ENCODE measurements around the gene SORBS1. TPM values are rescaled to one million over a fixed set of nuclear protein-coding genes. Genes with fewer than 3 reads are reported as not detected.

The SORBS1 gene
- total RNA-seq, 2 experiments from 2014 or later: 1.5 to 1.8 TPM

DNA sequence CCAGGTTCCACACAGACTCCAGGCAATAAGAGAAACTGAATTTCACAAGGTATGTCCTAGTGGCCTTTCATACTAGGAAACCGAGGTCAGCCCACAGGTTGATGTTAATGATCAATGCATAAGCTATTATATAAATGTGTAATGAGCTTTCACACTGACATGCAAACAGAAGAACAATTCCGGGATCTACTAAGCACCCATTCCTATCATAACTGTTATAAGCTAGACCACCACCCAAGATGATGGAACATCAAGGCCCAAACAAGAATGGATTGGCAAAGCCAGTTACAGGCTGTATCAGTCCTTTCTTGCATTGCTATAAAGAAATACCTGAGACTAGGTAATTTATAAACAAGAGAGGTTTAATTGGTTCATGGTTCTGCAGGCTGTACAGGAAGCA, 15.2 kb downstream of the SORBS1 start:
- no peaks in the 10 kb centered on the region for H3K36me3 Mint-ChIP-seq
- intact Hi-C loops (cut with micrococcal nuclease): no loop called here
- ChIA-PET CTCF (interaction anchor here (1.0 kb wide), 1 partner anchor 115 kb away, joined by 3 read pairs; no protein-coding TSS in a partner anchor), POLR2A (no interaction called here)
- DNase-seq: no peak
- H3K4me3 Mint-ChIP-seq: no peak overlapping the region
- H3K27me3 Mint-ChIP-seq: peaks cover 10% of the 10 kb centered on the region
- H3K9me3 Mint-ChIP-seq: no peaks in the 10 kb centered on the region
- no peaks in the 10 kb centered on the region for H3K4me1 Mint-ChIP-seq (ENCODE audit: low read depth)
- no peak overlapping the region for H3K27ac Mint-ChIP-seq

GRCh38 chr10:95544783-95545500, 16.2 kb downstream of the SORBS1 start:
- H3K4me3 Mint-ChIP-seq: no peak overlapping the region
- H3K36me3 Mint-ChIP-seq: no peaks in the 10 kb centered on the region
- ChIA-PET POLR2A (no interaction called here), CTCF (no interaction called here)
- peaks cover 10% of the 10 kb centered on the region for H3K27me3 Mint-ChIP-seq
- no peak for DNase-seq
- H3K9me3 Mint-ChIP-seq: no peaks in the 10 kb centered on the region
- H3K27ac Mint-ChIP-seq: no peak overlapping the region
- intact Hi-C loops (cut with micrococcal nuclease): no loop called here
- no peaks in the 10 kb centered on the region for H3K4me1 Mint-ChIP-seq (ENCODE audit: low read depth)

- H3K4me1 Mint-ChIP-seq (ENCODE audit: low read depth): no peaks in the 10 kb centered on the region
- no peak for DNase-seq
- H3K4me3 Mint-ChIP-seq: no peak overlapping the region
- H3K27me3 Mint-ChIP-seq: no peaks in the 10 kb centered on the region
- ChIA-PET POLR2A (no interaction called here), CTCF (no interaction called here)
- no peaks in the 10 kb centered on the region for H3K36me3 Mint-ChIP-seq
- no peaks in the 10 kb centered on the region for H3K9me3 Mint-ChIP-seq
- no peak overlapping the region for H3K27ac Mint-ChIP-seq
- intact Hi-C loops (cut with micrococcal nuclease): no loop called here
Observed at GRCh38 chr10:95543459-95543858, 17.7 kb downstream of the SORBS1 start.

- ChIA-PET POLR2A (no interaction called here), CTCF (no interaction called here)
- no peak overlapping the region for H3K4me3 Mint-ChIP-seq
- H3K4me1 Mint-ChIP-seq (ENCODE audit: low read depth): no peaks in the 10 kb centered on the region
- H3K27ac Mint-ChIP-seq: no peak overlapping the region
- DNase-seq: no peak
- intact Hi-C loops (cut with micrococcal nuclease): no loop called here
- H3K9me3 Mint-ChIP-seq: no peaks in the 10 kb centered on the region
- no peaks in the 10 kb centered on the region for H3K27me3 Mint-ChIP-seq
- no peaks in the 10 kb centered on the region for H3K36me3 Mint-ChIP-seq
Observed at GRCh38 chr10:95542761-95543160, 18.4 kb downstream of the SORBS1 start.

GRCh38 chr10:95542330-95542729, 18.8 kb downstream of the SORBS1 start:
- H3K27me3 Mint-ChIP-seq: no peaks in the 10 kb centered on the region
- no peaks in the 10 kb centered on the region for H3K4me1 Mint-ChIP-seq (ENCODE audit: low read depth)
- no peak overlapping the region for H3K27ac Mint-ChIP-seq
- H3K9me3 Mint-ChIP-seq: no peaks in the 10 kb centered on the region
- H3K4me3 Mint-ChIP-seq: no peak overlapping the region
- no peaks in the 10 kb centered on the region for H3K36me3 Mint-ChIP-seq
- ChIA-PET POLR2A (no interaction called here), CTCF (no interaction called here)
- no peak for DNase-seq
- intact Hi-C loops (cut with micrococcal nuclease): no loop called here

DNA sequence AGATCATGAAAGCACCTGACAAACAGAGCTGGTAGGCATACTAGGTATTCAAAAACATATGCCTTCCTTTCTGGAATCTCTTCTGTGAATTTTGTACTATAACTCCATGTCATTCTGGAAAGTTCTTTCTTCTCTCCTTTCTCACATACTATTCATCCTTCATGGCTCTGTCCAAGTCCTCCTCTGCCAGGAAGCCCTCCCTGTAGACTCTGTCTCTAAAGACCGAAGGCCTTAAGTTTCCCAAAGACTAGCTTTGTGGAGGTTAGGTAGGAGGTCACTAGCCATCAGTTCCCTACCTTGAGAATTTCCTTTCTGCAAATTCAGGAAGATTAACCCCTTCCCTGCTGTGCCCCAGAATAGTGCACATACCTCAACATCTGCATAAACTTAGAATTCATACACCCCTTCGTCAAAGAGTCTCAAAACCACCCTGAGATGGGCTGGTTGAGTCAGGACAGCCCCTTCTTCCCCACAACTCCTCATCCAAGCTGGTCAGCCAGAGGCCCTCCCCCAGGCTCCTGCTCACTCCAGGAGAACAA, 20.6 kb downstream of the SORBS1 start:
- ChIA-PET POLR2A (no interaction called here), CTCF (interaction anchor here (1.1 kb wide), 1 partner anchor 61 kb away, joined by 3 read pairs; no protein-coding TSS in a partner anchor)
- H3K27me3 Mint-ChIP-seq: no peaks in the 10 kb centered on the region

GRCh38 chr10:95539560-95540284, 21.4 kb downstream of the SORBS1 start:
- DNase-seq: no peak
- intact Hi-C loops (cut with micrococcal nuclease): no loop called here
- Mint-ChIP-seq H3K36me3 (no peaks in the 10 kb centered on the region), H3K4me3 (no peak overlapping the region), H3K9me3 (no peaks in the 10 kb centered on the region), H3K27me3 (no peaks in the 10 kb centered on the region), H3K27ac (no peak overlapping the region), H3K4me1 (ENCODE audit: low read depth) (no peaks in the 10 kb centered on the region)
- ChIA-PET CTCF (no interaction called here), POLR2A (no interaction called here)

More for the DNA sequence above, 20.6 kb downstream of the SORBS1 start:
- Mint-ChIP-seq H3K27ac (no peak overlapping the region), H3K36me3 (no peaks in the 10 kb centered on the region), H3K9me3 (no peaks in the 10 kb centered on the region), H3K4me1 (ENCODE audit: low read depth) (no peaks in the 10 kb centered on the region), H3K4me3 (no peak overlapping the region)
- DNase-seq: no peak
- intact Hi-C loops (cut with micrococcal nuclease): no loop called here

DNA sequence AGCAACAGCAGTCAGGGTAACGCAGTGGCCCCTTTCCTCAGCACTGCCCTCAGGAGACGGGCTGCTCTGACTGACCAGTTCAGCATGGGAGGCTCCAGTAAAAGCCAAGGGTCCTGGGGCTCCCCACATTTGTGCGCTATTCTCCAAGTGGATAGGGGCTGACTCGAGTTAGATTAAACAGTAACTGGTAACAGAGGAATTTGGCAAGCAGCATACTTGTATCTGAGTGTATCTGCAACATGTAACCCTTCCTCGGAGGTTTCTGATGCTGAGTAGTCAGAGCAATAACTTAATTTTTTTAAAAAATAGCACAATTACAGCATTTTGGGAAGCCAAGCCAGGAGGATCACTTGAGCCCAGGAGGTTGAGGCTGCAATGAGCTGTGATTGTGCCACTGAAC, 22.8 kb downstream of the SORBS1 start:
- H3K4me1 Mint-ChIP-seq (ENCODE audit: low read depth): no peaks in the 10 kb centered on the region
- H3K4me3 Mint-ChIP-seq: no peak overlapping the region
- POLR2A ChIA-PET: no interaction called here
- CTCF ChIA-PET: no interaction called here
- no peaks in the 10 kb centered on the region for H3K9me3 Mint-ChIP-seq
- no peak overlapping the region for H3K27ac Mint-ChIP-seq
- intact Hi-C loops (cut with micrococcal nuclease): no loop called here
- no peaks in the 10 kb centered on the region for H3K36me3 Mint-ChIP-seq
- no peak for DNase-seq
- H3K27me3 Mint-ChIP-seq: no peaks in the 10 kb centered on the region

DNA sequence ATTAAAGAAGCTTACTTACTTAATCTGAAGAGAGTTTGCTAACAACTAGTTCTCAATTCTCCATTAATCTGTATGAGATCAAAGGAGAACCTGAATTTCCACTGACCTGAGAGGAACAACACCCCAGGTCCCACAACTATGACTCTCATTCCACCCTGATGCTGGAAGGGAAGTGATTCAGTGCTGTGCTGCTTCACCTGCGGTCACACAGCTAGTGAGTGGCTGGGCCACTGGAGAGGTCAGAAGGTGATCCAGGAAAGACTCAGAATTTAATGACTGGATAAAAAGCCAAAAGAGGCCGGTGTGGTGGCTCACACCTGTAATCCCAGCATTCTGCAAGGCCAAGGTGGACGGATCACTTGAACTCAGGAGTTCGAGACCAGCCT, 23.6 kb downstream of the SORBS1 start:
- Mint-ChIP-seq H3K36me3 (no peaks in the 10 kb centered on the region), H3K27me3 (no peaks in the 10 kb centered on the region), H3K4me1 (ENCODE audit: low read depth) (no peaks in the 10 kb centered on the region), H3K9me3 (no peaks in the 10 kb centered on the region), H3K27ac (no peak overlapping the region), H3K4me3 (no peak overlapping the region)
- ChIA-PET CTCF (no interaction called here), POLR2A (no interaction called here)
- no peak for DNase-seq
- intact Hi-C loops (cut with micrococcal nuclease): no loop called here

DNA sequence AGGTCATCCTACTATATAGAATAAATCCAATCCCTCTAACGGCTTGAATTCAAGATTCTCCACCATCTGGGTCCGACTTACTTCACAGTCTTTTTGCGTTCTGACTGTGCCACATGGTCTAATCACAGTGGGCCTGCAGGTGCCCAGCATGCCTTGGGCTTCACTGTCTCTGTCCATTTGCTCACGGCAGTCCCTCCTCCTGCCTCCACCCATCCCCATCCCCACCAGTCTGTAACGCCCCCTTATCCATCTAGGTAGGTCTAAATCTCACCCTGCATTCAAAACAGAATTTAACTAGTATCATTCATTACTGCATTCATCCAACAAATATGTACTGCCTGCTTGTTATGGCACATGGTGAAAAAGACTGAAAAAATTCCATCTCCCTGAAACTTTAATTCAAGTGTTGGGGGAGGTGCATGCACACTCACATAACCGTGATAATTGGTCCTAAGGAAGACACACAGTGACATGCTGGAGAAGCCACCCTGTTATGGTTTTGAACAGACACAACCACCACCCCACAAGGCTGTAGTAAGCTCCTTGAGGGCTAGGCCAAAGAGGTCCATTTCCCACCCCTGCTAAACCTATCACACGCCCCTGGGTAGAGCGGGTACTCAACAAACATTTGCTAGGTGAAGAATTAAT, 24.2 kb downstream of the SORBS1 start:
- no peaks in the 10 kb centered on the region for H3K27me3 Mint-ChIP-seq
- DNase-seq: no peak
- H3K4me1 Mint-ChIP-seq (ENCODE audit: low read depth): no peaks in the 10 kb centered on the region
- intact Hi-C loops (cut with micrococcal nuclease): no loop called here
- H3K36me3 Mint-ChIP-seq: no peaks in the 10 kb centered on the region
- H3K4me3 Mint-ChIP-seq: no peak overlapping the region
- ChIA-PET CTCF (no interaction called here), POLR2A (no interaction called here)
- no peaks in the 10 kb centered on the region for H3K9me3 Mint-ChIP-seq
- H3K27ac Mint-ChIP-seq: no peak overlapping the region

DNA sequence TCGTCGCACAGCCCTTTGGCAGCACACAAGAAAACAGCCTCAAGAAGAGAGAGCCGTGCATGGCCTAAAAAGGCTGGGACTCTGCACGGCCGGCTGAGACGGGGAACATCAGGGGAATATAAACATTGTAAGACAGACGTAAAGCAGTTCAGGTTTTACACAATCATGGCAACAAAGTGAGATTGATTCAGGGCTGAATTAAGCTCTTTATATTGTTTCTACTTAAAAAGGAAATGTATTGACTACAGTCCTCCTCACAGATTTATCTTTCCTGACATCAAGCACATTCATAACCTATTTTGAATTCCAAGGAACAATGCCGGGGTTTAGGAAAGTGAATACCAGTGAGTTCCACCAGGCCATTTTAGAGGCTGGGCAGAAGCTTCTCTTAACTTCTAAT, 25.2 kb downstream of the SORBS1 start:
- no peaks in the 10 kb centered on the region for H3K9me3 Mint-ChIP-seq
- CTCF ChIA-PET: no interaction called here
- POLR2A ChIA-PET: no interaction called here

GRCh38 chr10:95535526-95535925, 25.6 kb downstream of the SORBS1 start:
- Mint-ChIP-seq H3K27me3 (no peaks in the 10 kb centered on the region), H3K9me3 (no peaks in the 10 kb centered on the region), H3K36me3 (no peaks in the 10 kb centered on the region), H3K27ac (no peak overlapping the region), H3K4me3 (no peak overlapping the region), H3K4me1 (ENCODE audit: low read depth) (no peaks in the 10 kb centered on the region)
- intact Hi-C loops (cut with micrococcal nuclease): no loop called here
- DNase-seq: no peak
- POLR2A ChIA-PET: no interaction called here
- CTCF ChIA-PET: no interaction called here

More for the DNA sequence above, 25.2 kb downstream of the SORBS1 start:
- Mint-ChIP-seq H3K4me1 (ENCODE audit: low read depth) (no peaks in the 10 kb centered on the region), H3K4me3 (no peak overlapping the region), H3K27me3 (no peaks in the 10 kb centered on the region), H3K27ac (no peak overlapping the region), H3K36me3 (no peaks in the 10 kb centered on the region)
- intact Hi-C loops (cut with micrococcal nuclease): no loop called here
- DNase-seq: no peak
